ENCODE results near the gene HEMK1.

The HEMK1 gene

GRCh38 chr3:50533316-50533715 lies 36.0 kb upstream of the HEMK1 start:
- Histone ChIP-seq H3K27me3 (no peaks in the 10 kb centered on the region), H3K9me3 (no peaks in the 10 kb centered on the region), H3K4me3 (ENCODE audit: low read depth, low read length) (no peak overlapping the region), H3K36me3 (no peaks in the 10 kb centered on the region), H3K4me1 (no peaks in the 10 kb centered on the region)
- TF ChIP-seq, protein P1, sequence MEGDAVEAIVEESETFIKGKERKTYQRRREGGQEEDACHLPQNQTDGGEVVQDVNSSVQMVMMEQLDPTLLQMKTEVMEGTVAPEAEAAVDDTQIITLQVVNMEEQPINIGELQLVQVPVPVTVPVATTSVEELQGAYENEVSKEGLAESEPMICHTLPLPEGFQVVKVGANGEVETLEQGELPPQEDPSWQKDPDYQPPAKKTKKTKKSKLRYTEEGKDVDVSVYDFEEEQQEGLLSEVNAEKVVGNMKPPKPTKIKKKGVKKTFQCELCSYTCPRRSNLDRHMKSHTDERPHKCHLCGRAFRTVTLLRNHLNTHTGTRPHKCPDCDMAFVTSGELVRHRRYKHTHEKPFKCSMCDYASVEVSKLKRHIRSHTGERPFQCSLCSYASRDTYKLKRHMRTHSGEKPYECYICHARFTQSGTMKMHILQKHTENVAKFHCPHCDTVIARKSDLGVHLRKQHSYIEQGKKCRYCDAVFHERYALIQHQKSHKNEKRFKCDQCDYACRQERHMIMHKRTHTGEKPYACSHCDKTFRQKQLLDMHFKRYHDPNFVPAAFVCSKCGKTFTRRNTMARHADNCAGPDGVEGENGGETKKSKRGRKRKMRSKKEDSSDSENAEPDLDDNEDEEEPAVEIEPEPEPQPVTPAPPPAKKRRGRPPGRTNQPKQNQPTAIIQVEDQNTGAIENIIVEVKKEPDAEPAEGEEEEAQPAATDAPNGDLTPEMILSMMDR (IDR thresholded peaks at IDR 0.05; ENCODE audit: low read depth, low read length): no peak
- DNase-seq: no peak

DNA sequence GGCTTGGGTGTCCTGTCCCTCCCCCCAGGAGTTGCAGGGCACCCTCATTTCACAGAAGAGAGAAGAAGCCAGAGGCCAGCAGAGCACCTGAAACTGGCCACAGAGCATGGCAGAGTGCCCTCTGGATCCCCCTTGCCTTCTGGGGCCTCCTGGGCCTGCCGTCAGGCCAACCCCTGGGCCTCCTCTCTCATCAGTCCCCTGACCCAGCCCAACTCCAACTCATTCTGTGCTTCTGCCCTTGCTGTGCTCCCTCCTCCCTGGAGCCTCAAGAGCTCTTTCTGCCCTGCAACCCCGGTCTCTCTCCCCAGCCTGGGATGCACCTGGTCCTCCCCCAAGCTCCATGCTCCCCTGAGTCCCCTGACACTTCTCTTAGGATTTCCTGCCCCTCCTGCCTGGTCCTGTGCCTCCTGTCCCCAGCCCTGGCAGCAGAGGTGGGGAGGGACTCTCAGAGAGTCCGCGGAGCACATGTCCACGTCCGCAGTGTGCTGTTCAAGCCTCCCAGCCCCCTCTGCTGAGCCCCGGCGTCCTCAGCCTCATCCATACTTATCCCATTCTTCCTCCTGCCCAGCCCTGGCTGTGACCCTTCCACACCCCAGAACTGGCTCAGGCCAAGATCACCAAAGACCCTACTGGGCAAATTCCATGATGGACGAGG lies 35.4 kb upstream of the HEMK1 start:
- Histone ChIP-seq H3K9me3 (no peaks in the 10 kb centered on the region), H3K36me3 (no peaks in the 10 kb centered on the region), H3K27me3 (no peaks in the 10 kb centered on the region), H3K4me1 (no peaks in the 10 kb centered on the region), H3K4me3 (ENCODE audit: low read depth, low read length) (no peak overlapping the region)
- TF ChIP-seq, protein P1 (IDR thresholded peaks at IDR 0.05; ENCODE audit: low read depth, low read length): no peak
- no peak for DNase-seq

DNA sequence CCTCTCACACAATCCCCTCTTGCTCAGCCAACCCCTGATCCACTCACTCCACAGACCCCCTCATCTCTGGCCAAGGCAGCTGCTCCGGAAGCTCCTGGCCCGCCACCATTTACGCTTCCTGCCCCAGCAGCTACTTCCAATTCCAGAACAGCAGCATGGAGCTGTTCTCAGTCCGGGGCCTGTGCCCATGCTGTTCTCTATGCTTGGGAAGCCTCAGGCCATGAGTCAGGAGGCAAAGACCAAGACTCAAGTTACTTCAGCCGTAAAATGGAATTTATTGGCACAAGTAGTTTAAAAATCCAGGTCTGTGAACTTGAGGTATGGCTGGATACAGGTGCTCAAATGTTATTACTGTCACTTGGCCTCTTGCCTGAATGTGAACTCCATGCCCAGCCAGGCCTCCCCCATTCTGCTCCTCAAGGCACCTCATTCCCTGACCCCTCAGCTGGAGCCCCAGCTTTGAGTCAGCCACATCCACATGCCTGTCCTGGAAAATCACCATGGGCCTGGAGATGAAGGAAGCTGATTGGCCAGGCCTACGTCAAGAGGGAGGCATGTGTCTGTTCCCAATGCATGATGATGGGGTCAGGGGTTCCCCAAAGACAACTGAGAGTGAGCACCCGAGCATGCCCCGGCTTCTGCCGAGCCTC lies 34.5 kb upstream of the HEMK1 start:
- Histone ChIP-seq H3K4me3 (ENCODE audit: low read depth, low read length) (no peak overlapping the region), H3K36me3 (no peaks in the 10 kb centered on the region), H3K27me3 (no peaks in the 10 kb centered on the region), H3K9me3 (no peaks in the 10 kb centered on the region), H3K4me1 (no peaks in the 10 kb centered on the region; the same call in 1 of the 2 replicates)
- no peak for DNase-seq
- TF ChIP-seq, protein P1 (IDR thresholded peaks at IDR 0.05; ENCODE audit: low read depth, low read length): no peak

GRCh38 chr3:50536471-50537180 lies 32.7 kb upstream of the HEMK1 start:
- Histone ChIP-seq H3K4me1 (peaks cover 13% of the 10 kb centered on the region), H3K9me3 (no peaks in the 10 kb centered on the region), H3K27me3 (no peaks in the 10 kb centered on the region), H3K36me3 (no peaks in the 10 kb centered on the region), H3K4me3 (ENCODE audit: low read depth, low read length) (no peak overlapping the region)
- no peak for DNase-seq
- TF ChIP-seq, protein P1 (IDR thresholded peaks at IDR 0.05; ENCODE audit: low read depth, low read length): no peak

- H3K27me3 ChIP-seq: no peaks in the 10 kb centered on the region
- no peak overlapping the region for H3K4me3 ChIP-seq (ENCODE audit: low read depth, low read length)
- H3K9me3 ChIP-seq: no peaks in the 10 kb centered on the region
- H3K36me3 ChIP-seq: no peaks in the 10 kb centered on the region
- DNase-seq: no peak
- TF ChIP-seq, protein P1 (IDR thresholded peaks at IDR 0.05; ENCODE audit: low read depth, low read length): no peak
- peaks cover 16% of the 10 kb centered on the region for H3K4me1 ChIP-seq
These were observed 31.7 kb upstream of the HEMK1 start for GRCh38 chr3:50537421-50538129.

Measured in BE2C (cell line).